Spleen (tissue), 11 donors: ENCODE results near the gene GPHN. TPM values are rescaled to one million over a fixed set of nuclear protein-coding genes. Genes with fewer than 3 reads are reported as not detected.

Experiments used
- DNase-seq: peaks from one replicate; pipeline ENCODE4 v3.0.0-alpha.2; 2020
- H3K27ac ChIP-seq, 8 donors: fragments of 200-600 bp; sonication (generic) in 7 of 8; 1 replicate in 4 of 8; 2 replicates in 4 of 8; pipeline versions ENCODE4 v1.5.0 to v1.8.0; 2016 to 2021; ENCODE audit warnings: inconsistent platforms in 4 of 8, mild to moderate bottlenecking in 4 of 8, moderate library complexity in 1 of 8
- H3K27me3 ChIP-seq, 7 donors: fragments of 200-600 bp; sonication (generic) in 6 of 7; replicated peaks in 1 of 7; 1 replicate in 4 of 7; 2 replicates in 3 of 7; pipeline versions ENCODE4 v1.5.0 to v1.8.0; 2016 to 2021; ENCODE audit warnings: inconsistent platforms in 3 of 7, mild to moderate bottlenecking in 1 of 7
- H3K36me3 ChIP-seq, 6 donors: fragments of 200-600 bp; sonication (generic) in 5 of 6; 1 replicate in 4 of 6; 2 replicates in 2 of 6; pipeline versions ENCODE4 v1.5.0 to v1.8.0; 2016 to 2021; ENCODE audit warnings: inconsistent platforms in 2 of 6
- H3K4me1 ChIP-seq, 6 donors: fragments of 200-600 bp; sonication (generic) in 5 of 6; 1 replicate in 3 of 6; 2 replicates in 3 of 6; pipeline versions ENCODE4 v1.5.0 to v1.8.0; 2016 to 2021; ENCODE audit warnings: inconsistent platforms in 3 of 6
- H3K4me3 ChIP-seq, 8 donors: fragments of 200-600 bp; sonication (generic) in 7 of 8; 1 replicate in 4 of 8; 2 replicates in 4 of 8; pipeline versions ENCODE4 v1.5.0 to v1.8.0; 2016 to 2021; ENCODE audit warnings: inconsistent platforms in 4 of 8, mild to moderate bottlenecking in 4 of 8, moderate library complexity in 2 of 8
- H3K9me3 ChIP-seq, 8 donors: fragments of 200-600 bp; sonication (generic) in 7 of 8; 1 replicate in 4 of 8; 2 replicates in 4 of 8; pipeline versions ENCODE4 v1.5.0 to v1.8.0; 2016 to 2021; ENCODE audit warnings: inconsistent platforms in 4 of 8
- CTCF ChIP-seq, 11 experiments: fragments of 200-600 bp in 7 of 11; fragments of 450-650 bp in 4 of 11; sonication (generic) in 4 of 11; IDR thresholded peaks in 8 of 11; conservative IDR thresholded peaks in 3 of 11; 1 replicate in 7 of 11; 2 replicates in 4 of 11; pipeline versions ENCODE4 v1.4.0 to v1.8.0; 2016 to 2021; ENCODE audit warnings: antibody characterized with exemption in 11 of 11, inconsistent platforms in 4 of 11, mild to moderate bottlenecking in 1 of 11
- POLR2A ChIP-seq, 3 donors: fragments of 450-650 bp; IDR thresholded peaks; one replicate each; pipeline ENCODE4 v1.5.1; 2017; ENCODE audit warnings: antibody characterized with exemption in 3 of 3, mild to moderate bottlenecking in 1 of 3
- POLR2AphosphoS5 ChIP-seq, 3 donors: sonication (generic); formaldehyde crosslinking; IDR thresholded peaks; one replicate each; pipeline ENCODE4 v1.5.1; 2017; ENCODE audit warnings: antibody characterized with exemption in 3 of 3
- WGBS, 5 donors: extraction: QIAGEN DNeasy Blood & Tissue Kit in 3 of 5; methylation state at CpG; one replicate each; pipeline versions ENCODE4 v1.1.5 to v1.1.7; 2013 to 2018; 5-methylcytosine and 5-hydroxymethylcytosine counted together
- intact Hi-C: fragments of 100-400 bp; cut with DNase I; formaldehyde crosslinking; loops from one replicate; pipeline ENCODE4 v1.15.0; 2023; ENCODE audit warnings: low total_unique reads
- polyA plus RNA-seq, 3 donors: library from polyadenylated mRNA; stranded (reverse); fragments of 200-250 nt; gene quantifications; one replicate each; pipeline ENCODE4 v1.2.1, GENCODE V29; 2013
- total RNA-seq, 7 donors: library from RNA; depleted of rRNA in 3 of 7; stranded (reverse); fragments of >200 nt in 3 of 7; fragmentation: NEBNext Ultra II Directional in 4 of 7; extraction: Animal tissue kit (Norgen Biotek cat#: 25700) in 4 of 7; gene quantifications; one replicate each; pipeline versions ENCODE4 v1.1.0 to v1.2.1, GENCODE V29; 2016 to 2021
- donor health status: healthy with polysubstance abuse.
- donor health status: DM: no; HTN: no; CAD: no; lungs with moderate emphysema.
- donor health status: DM: no; HTN: no; CAD: no.
- donor health status: Bipolar disorder and iron deficiency.
- donor health status: healthy.
- donor health status: DM: no; HTN: no; CAD: no.
- donor health status: DM: yes; HTN: yes; CAD: no.

Gene GPHN
- total and polyA plus RNA-seq, 10 donors, result 9.0 to 26.9 (median 15.7) TPM

GRCh38 chr14:66596241-66596985 is 88.5 kb downstream of the GPHN start:
- Histone ChIP-seq H3K27me3 (no peaks in the 10 kb centered on the region), H3K4me1 (no peaks in the 10 kb centered on the region), H3K27ac (no peak overlapping the region), H3K9me3 (peaks cover 0 to 69% (median 51%) of the 10 kb centered on the region in 8 donors), H3K36me3 (no peaks in the 10 kb centered on the region), H3K4me3 (no peak overlapping the region)
- intact Hi-C loops, result no loop called here
- TF ChIP-seq CTCF (IDR thresholded peaks at IDR 0.05 in 8 of 11, conservative IDR thresholded peaks at IDR 0.05 in 3 of 11) (no peak), POLR2AphosphoS5 (IDR thresholded peaks at IDR 0.05) (no peak)
- 93 to 96% (median 95%) methylated on average over 9 of the region's 9 CpGs for WGBS, 5 donors
- no peak for DNase-seq

GRCh38 chr14:66600416-66600815 is 92.5 kb downstream of the GPHN start:
- WGBS, 5 donors, result 88 to 93% (median 91%) methylated on average over 3 of the region's 3 CpGs
- Histone ChIP-seq H3K9me3 (peaks cover 0 to 39% (median 27%) of the 10 kb centered on the region in 8 donors), H3K4me1 (no peaks in the 10 kb centered on the region), H3K36me3 (no peaks in the 10 kb centered on the region), H3K27ac (no peak overlapping the region), H3K4me3 (no peak overlapping the region), H3K27me3 (no peaks in the 10 kb centered on the region)
- no peak for DNase-seq
- intact Hi-C loops, result no loop called here
- TF ChIP-seq CTCF (IDR thresholded peaks at IDR 0.05 in 8 of 11, conservative IDR thresholded peaks at IDR 0.05 in 3 of 11), result no peak
- no peak for TF ChIP-seq POLR2A (IDR thresholded peaks at IDR 0.05)
- TF ChIP-seq POLR2AphosphoS5 (IDR thresholded peaks at IDR 0.05), result no peak

- no peak overlapping the region for H3K4me3 ChIP-seq
- intact Hi-C loops, result no loop called here
- no peaks in the 10 kb centered on the region for H3K4me1 ChIP-seq
- no peaks in the 10 kb centered on the region for H3K27me3 ChIP-seq
- WGBS, 5 donors, result 60 to 87% (median 64%) methylated on average over 2 of the region's 2 CpGs
- H3K9me3 ChIP-seq, result peaks cover 0 to 25% (median 11%) of the 10 kb centered on the region in 8 donors
- H3K36me3 ChIP-seq, result no peaks in the 10 kb centered on the region
- DNase-seq, result no peak
- H3K27ac ChIP-seq, result no peak overlapping the region
- TF ChIP-seq CTCF (IDR thresholded peaks at IDR 0.05 in 8 of 11, conservative IDR thresholded peaks at IDR 0.05 in 3 of 11) (no peak), POLR2AphosphoS5 (IDR thresholded peaks at IDR 0.05) (no peak), POLR2A (IDR thresholded peaks at IDR 0.05) (no peak)
These were observed 94.1 kb downstream of the GPHN start for GRCh38 chr14:66601932-66602578.

GRCh38 chr14:66603945-66604344 is 96.0 kb downstream of the GPHN start:
- Histone ChIP-seq H3K36me3 (no peaks in the 10 kb centered on the region), H3K27ac (no peak overlapping the region), H3K27me3 (no peaks in the 10 kb centered on the region), H3K4me1 (no peaks in the 10 kb centered on the region), H3K4me3 (no peak overlapping the region), H3K9me3 (peaks cover 0 to 23% (median 11%) of the 10 kb centered on the region in 8 donors)
- DNase-seq, result no peak
- intact Hi-C loops, result no loop called here
- no peak for TF ChIP-seq CTCF (IDR thresholded peaks at IDR 0.05 in 8 of 11, conservative IDR thresholded peaks at IDR 0.05 in 3 of 11)
- TF ChIP-seq POLR2AphosphoS5 (IDR thresholded peaks at IDR 0.05), result no peak
- TF ChIP-seq POLR2A (IDR thresholded peaks at IDR 0.05), result no peak
